ENCODE measurements around the gene PHF2.

Gene PHF2

GRCh38 chr9:93676310-93677047 is 100.1 kb downstream of the PHF2 start:
- no peak for DNase-seq

GRCh38 chr9:93677048-93677571 is 100.7 kb downstream of the PHF2 start:
- no peak for DNase-seq

- no peak for DNase-seq
Observed at GRCh38 chr9:93677641-93678136, 101.3 kb downstream of the PHF2 start.

DNA sequence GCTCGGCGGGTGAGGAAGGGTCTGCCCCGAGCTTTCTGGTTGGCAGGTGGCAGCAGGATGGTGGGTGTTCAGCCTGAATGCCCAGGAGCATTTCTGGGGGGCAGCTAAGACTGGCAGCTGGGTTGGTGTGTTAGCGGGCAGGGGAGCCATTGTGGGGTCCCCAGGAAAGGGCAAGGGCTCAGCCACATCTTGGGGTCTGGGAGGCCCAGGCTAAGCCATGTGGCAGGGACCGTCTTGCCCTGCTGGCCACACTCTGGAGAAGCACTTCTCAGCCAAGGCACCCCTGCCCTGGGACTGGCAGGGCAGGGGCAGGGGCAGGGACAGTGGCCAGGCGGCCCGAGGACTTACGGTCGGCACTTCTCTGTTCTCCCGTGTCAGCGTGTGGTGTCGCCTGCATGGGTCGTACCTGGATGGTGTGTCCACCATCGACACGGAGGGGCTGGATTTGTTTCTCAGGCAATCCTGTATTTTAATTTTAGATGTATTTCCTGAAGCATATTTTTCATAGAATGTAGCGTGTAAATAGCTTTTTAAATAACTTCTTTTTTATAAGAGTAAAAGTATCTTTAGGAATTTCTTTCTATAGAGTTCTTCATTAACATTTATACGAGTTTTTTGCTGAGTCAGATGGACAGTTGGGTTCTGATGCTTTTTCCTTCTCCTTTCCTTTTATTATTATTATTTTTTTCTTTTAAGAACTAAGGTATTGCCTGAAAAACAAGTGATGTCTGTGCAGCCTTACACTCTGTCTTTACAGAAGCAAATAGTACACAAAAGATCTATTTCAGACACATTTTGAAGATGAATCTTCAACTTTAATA is 102.0 kb downstream of the PHF2 start:
- no peak for DNase-seq

- DNase-seq, result no peak
Observed at GRCh38 chr9:93679536-93680442, 103.4 kb downstream of the PHF2 start.

GRCh38 chr9:93680443-93681268 is 104.3 kb downstream of the PHF2 start:
- DNase-seq, result no peak

GRCh38 chr9:93681269-93682154 is 105.1 kb downstream of the PHF2 start:
- DNase-seq, result no peak

DNA sequence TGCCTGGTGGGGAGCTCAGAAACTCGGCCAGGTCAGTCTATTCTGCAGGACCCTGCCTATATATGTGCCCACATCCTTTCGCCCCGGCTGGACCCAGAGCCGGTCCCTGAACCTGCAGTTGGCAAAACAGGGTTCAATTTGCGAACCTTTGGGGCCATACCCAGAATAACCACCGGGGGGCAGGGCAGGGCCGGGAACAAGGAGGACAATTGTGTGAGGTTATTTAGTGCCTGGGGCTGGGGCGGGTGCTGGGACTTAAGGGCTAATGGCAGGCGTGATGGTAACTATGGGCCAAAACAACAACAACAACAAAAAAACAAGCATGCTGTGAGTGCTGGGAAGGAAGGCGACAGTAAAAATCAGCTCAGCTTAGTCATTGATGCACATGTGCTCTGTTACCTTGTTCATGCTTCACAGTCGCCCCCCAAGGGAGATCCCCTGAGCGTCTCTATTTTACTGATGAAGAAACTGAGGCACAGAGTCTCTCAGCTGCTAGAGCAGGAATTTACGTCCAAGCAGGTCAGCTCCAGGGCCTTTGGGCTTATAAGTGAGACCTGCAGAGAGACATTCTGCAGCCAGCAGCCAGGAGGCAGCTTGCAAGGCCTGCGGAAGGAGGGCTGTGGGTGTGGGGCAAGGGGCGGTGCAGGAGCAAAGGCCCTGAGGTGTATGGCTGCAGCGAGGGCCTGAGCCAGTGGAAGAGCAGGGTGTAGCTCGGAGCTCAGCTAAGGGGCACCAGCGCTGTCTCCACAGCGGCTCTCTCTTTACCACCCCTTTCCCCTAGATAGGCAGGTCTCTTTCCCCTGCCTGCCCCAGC is 106.0 kb downstream of the PHF2 start:
- peak in 28 of 51 donors; percentile 7 to 60 (median 22) for DNase-seq

- DNase-seq, result no peak
Observed at GRCh38 chr9:93683331-93684134, 107.1 kb downstream of the PHF2 start.

DNA sequence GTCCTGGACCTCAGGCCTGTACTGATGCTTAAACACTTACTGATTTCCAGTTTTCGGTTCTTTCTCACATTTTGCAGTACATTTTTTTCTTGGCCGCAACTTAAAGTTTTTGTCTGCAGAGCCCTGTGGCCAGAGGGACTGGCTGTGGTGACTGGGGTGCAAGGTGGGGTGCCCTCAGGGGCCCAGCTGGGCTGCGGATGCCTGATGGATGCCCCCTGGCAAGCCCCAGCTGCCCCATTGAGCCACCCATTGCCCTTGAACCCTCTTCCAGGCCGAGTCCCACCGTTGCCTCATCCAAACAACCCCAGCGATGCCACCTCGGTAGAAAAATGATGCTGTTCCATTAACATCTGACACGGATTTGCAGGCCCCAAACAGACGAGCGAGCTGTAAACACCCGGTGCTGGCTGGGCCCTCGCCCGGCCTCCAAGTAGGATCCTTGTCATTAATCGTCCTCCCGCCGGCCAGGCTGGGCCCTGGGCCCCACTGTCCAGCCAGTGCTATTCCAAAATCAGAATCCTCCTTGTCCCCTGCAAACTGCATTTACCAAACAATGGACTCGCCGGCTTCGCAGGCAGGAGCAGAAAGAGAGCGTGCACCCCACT is 107.9 kb downstream of the PHF2 start:
- DNase-seq, result no peak

DNA sequence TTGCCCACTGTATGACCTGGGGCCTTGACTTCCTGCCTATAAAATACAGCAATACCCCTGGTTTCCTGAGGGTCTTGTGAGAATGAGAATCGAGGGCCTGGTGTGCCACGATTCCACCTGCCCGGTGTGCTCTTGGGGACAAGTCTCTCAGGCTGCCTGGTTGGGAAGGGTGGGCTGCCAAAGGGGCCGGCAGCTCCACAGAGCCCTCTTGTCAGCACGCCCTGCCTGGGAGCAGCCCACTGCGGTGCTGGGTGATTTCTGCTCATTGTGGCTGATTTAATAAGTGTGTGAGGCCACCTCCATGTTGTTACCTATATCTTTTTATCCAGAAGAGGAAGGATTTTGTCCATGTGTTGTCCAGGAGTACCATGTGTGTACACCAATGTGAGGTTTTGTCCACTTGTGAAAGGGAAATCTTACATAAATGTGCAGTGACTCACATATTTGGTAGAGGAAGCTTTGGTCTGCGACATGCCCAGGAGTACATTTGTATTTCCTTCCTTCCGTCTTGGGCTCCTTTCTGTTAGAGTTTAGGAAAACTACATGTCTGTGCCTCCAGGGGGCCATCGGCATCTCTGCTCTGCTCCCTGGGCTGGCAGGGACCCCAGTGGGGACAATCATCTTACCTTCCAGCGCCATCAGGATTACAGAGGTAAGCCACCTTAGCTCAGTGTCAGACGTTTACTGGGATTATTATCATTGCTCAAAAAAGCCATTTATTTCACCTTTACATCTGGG is 108.6 kb downstream of the PHF2 start:
- no peak for DNase-seq

GRCh38 chr9:93686127-93686879 is 109.9 kb downstream of the PHF2 start:
- no peak for DNase-seq

DNA sequence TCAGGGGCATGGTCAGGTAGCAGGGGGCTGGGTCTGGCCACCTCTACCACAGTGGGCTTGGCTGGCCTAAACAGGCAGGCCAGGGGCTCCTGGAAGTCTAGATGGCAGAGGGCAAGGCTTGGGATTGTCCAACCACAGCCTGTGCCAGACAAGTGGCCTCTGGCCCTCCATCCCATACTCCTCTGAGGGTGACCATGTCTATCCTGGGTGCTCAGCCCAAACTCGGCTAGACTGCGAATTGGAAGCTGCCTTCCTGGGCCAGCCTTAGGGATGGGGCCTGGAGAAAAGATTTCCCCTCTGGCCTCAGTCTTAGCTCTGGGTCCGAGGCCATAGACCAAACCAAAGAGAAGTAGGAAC is 110.5 kb downstream of the PHF2 start:
- DNase-seq, result no peak

DNA sequence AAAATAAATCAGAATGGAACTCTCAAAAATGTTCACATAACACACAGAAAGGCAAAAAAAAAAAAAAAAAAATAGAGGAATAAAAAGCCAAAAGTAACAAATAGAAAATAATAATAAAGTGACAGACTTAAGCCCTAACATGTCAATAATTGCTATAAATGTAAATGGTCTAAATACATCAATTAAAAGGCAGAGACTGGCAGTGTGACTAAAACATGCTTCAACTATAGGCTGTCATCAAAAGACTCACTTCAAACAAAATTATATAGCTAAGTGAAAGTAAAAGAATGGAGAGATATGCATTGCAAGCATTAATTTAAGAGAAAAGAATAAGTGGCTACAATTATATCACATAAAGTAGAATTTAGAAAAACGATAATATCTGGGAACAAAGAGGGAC is 114.2 kb downstream of the PHF2 start:
- no peak for DNase-seq

GRCh38 chr9:93693129-93693528 is 116.7 kb downstream of the PHF2 start:
- DNase-seq, result no peak
